ENCODE results near the gene TMEM204. TPM values are rescaled to one million over a fixed set of nuclear protein-coding genes. Genes with fewer than 3 reads are reported as not detected.

TMEM204 gene
- polyA plus RNA-seq, 4 donors: 1.6 to 23.8 (median 7.0) TPM

DNA sequence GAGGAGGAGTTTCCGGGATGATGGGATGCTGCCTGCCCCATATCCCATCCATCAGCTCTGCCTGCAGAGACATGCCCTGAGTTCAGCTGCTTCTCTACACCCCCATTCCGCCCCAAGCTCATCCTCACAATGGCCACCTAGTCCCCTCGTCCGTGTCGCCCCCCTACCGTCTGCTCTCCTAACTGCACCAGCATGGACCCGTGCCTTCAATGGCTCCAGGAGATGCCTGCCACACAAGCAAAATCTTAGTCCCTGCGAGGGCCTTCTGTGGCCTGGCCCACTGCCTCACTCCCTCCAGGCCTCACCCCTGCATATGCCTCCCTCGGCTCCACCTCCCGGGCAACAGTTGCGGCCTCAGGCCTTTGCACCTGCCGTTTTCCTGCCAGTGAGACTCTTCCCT is 42.1 kb upstream of the TMEM204 start:
- Histone ChIP-seq H3K27ac (ENCODE audit: low read depth in 1 of 3, low read length in 2 of 3) (no peak overlapping the region), H3K4me3 (ENCODE audit: low read depth in 1 of 3, low read length in 3 of 3) (no peak overlapping the region), H3K9me3 (ENCODE audit: control insufficient read depth in 2 of 2, insufficient read depth in 1 of 2, low read depth in 1 of 2, low read length in 1 of 2) (no peaks in the 10 kb centered on the region), H3K27me3 (ENCODE audit: control insufficient read depth in 3 of 3, insufficient read depth in 3 of 3, low read length in 3 of 3) (no peaks in the 10 kb centered on the region), H3K4me1 (ENCODE audit: control insufficient read depth in 3 of 3, insufficient read depth in 2 of 3, low read depth in 1 of 3, low read length in 2 of 3) (peaks cover 0 to 19% (median 0%) of the 10 kb centered on the region in 3 donors), H3K36me3 (ENCODE audit: control insufficient read depth in 3 of 3, insufficient read depth in 2 of 3, low read depth in 1 of 3, low read length in 3 of 3) (peaks cover 0 to 22% (median 0%) of the 10 kb centered on the region in 3 donors)
- DNase-seq: no peak
- FAIRE-seq: no peak
- 80 to 86% (median 81%) methylated on average over 12 of the region's 12 CpGs for WGBS, 3 donors

- Histone ChIP-seq H3K36me3 (ENCODE audit: control insufficient read depth in 3 of 3, insufficient read depth in 2 of 3, low read depth in 1 of 3, low read length in 3 of 3) (peaks cover 0 to 32% (median 3%) of the 10 kb centered on the region in 3 donors), H3K4me1 (ENCODE audit: control insufficient read depth in 3 of 3, insufficient read depth in 2 of 3, low read depth in 1 of 3, low read length in 2 of 3) (peaks cover 0 to 19% (median 0%) of the 10 kb centered on the region in 3 donors), H3K27me3 (ENCODE audit: control insufficient read depth in 3 of 3, insufficient read depth in 3 of 3, low read length in 3 of 3) (no peaks in the 10 kb centered on the region), H3K4me3 (ENCODE audit: low read depth in 1 of 3, low read length in 3 of 3) (peak overlapping the region in 2 of 3 donors; percentile 78 to 79), H3K27ac (ENCODE audit: low read depth in 1 of 3, low read length in 2 of 3) (peak overlapping the region; percentile 61 to 95 (median 84)), H3K9me3 (ENCODE audit: control insufficient read depth in 2 of 2, insufficient read depth in 1 of 2, low read depth in 1 of 2, low read length in 1 of 2) (no peaks in the 10 kb centered on the region)
- DNase-seq: no peak
- FAIRE-seq: no peak
- 81 to 86% (median 81%) methylated on average over 23 of the region's 23 CpGs for WGBS, 3 donors
Observed at GRCh38 chr16:1492082-1492922, 41.2 kb upstream of the TMEM204 start.

GRCh38 chr16:1492923-1493745 is 40.3 kb upstream of the TMEM204 start, which contains the start of gene TELO2:
Gene TELO2, plus strand, starts transcription at chr16:1493360. Its CDS starts 922 bp downstream, at chr16:1494282.
- H3K4me1 ChIP-seq (ENCODE audit: control insufficient read depth in 3 of 3, insufficient read depth in 2 of 3, low read depth in 1 of 3, low read length in 2 of 3): peaks cover 0 to 19% (median 0%) of the 10 kb centered on the region in 3 donors
- H3K27me3 ChIP-seq (ENCODE audit: control insufficient read depth in 3 of 3, insufficient read depth in 3 of 3, low read length in 3 of 3): no peaks in the 10 kb centered on the region
- peak within 1 kb of the TSS; percentile 61 to 95 (median 84) for H3K27ac ChIP-seq (ENCODE audit: low read depth in 1 of 3, low read length in 2 of 3)
- H3K9me3 ChIP-seq (ENCODE audit: control insufficient read depth in 2 of 2, insufficient read depth in 1 of 2, low read depth in 1 of 2, low read length in 1 of 2): no peaks in the 10 kb centered on the region
- peaks cover 0 to 38% (median 3%) of the 10 kb centered on the region in 3 donors for H3K36me3 ChIP-seq (ENCODE audit: control insufficient read depth in 3 of 3, insufficient read depth in 2 of 3, low read depth in 1 of 3, low read length in 3 of 3)
- H3K4me3 ChIP-seq (ENCODE audit: low read depth in 1 of 3, low read length in 3 of 3): peak within 1 kb of the TSS; percentile 78 to 80 (median 79)
- WGBS, 3 donors: 0 to 1% (median 1%) methylated on average over 53 to 89 of the region's 89 CpGs
- DNase-seq (peak; percentile 83 to 93), FAIRE-seq (no peak)

DNA sequence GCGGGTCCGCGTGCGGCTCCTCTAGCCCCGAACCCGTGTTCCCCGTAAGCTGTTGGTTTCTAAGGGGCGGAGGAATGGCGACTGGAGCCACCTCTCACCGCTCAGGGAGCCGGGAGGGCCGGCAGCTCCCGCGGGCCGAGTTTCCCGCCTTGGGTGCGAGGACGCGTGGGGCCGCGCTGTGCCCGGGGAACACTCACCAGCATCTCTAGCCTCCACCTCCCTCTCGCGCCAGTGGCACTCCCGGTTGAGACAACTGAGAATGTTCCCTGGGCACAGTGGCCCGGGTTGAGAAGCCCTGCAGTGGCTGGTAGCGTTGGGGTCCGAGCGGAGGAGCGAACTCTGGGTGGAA is 39.7 kb upstream of the TMEM204 start:
- peak overlapping the region; percentile 78 to 80 (median 79) for H3K4me3 ChIP-seq (ENCODE audit: low read depth in 1 of 3, low read length in 3 of 3)
- H3K9me3 ChIP-seq (ENCODE audit: control insufficient read depth in 2 of 2, insufficient read depth in 1 of 2, low read depth in 1 of 2, low read length in 1 of 2): no peaks in the 10 kb centered on the region
- DNase-seq (peak in 1 of 2 donors; percentile 9), FAIRE-seq (no peak)
- peaks cover 0 to 44% (median 3%) of the 10 kb centered on the region in 3 donors for H3K36me3 ChIP-seq (ENCODE audit: control insufficient read depth in 3 of 3, insufficient read depth in 2 of 3, low read depth in 1 of 3, low read length in 3 of 3)
- 1% methylated on average over 10 to 30 of the region's 30 CpGs for WGBS, 3 donors
- H3K27ac ChIP-seq (ENCODE audit: low read depth in 1 of 3, low read length in 2 of 3): peak overlapping the region in 1 of 3 donors; percentile 77
- peaks cover 0 to 19% (median 0%) of the 10 kb centered on the region in 3 donors for H3K4me1 ChIP-seq (ENCODE audit: control insufficient read depth in 3 of 3, insufficient read depth in 2 of 3, low read depth in 1 of 3, low read length in 2 of 3)
- H3K27me3 ChIP-seq (ENCODE audit: control insufficient read depth in 3 of 3, insufficient read depth in 3 of 3, low read length in 3 of 3): no peaks in the 10 kb centered on the region

DNA sequence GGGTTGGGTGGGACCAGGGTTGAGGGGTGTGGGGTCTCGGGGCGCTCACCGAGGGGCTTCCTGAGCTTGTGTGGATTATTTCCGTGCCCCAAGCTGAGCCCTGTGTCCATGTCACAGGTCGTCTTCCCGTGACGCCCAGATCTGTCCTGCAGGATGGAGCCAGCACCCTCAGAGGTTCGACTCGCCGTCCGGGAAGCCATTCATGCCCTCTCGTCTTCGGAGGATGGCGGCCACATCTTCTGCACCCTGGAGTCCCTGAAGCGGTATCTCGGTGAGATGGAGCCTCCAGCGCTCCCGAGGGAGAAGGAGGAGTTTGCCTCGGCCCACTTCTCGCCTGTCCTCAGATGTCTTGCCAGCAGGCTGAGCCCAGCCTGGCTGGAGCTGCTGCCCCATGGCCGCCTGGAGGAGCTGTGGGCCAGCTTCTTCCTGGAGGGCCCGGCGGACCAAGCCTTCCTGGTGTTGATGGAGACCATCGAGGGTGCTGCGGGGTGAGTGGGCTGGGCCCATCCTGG is 39.3 kb upstream of the TMEM204 start:
- H3K27ac ChIP-seq (ENCODE audit: low read depth in 1 of 3, low read length in 2 of 3): no peak overlapping the region
- H3K4me1 ChIP-seq (ENCODE audit: control insufficient read depth in 3 of 3, insufficient read depth in 2 of 3, low read depth in 1 of 3, low read length in 2 of 3): peaks cover 0 to 19% (median 0%) of the 10 kb centered on the region in 3 donors
- peak overlapping the region in 2 of 3 donors; percentile 78 to 79 for H3K4me3 ChIP-seq (ENCODE audit: low read depth in 1 of 3, low read length in 3 of 3)
- DNase-seq (peak; percentile 13 to 32), FAIRE-seq (no peak)
- no peaks in the 10 kb centered on the region for H3K9me3 ChIP-seq (ENCODE audit: control insufficient read depth in 2 of 2, insufficient read depth in 1 of 2, low read depth in 1 of 2, low read length in 1 of 2)
- H3K36me3 ChIP-seq (ENCODE audit: control insufficient read depth in 3 of 3, insufficient read depth in 2 of 3, low read depth in 1 of 3, low read length in 3 of 3): peaks cover under 1 to 49% (median 3%) of the 10 kb centered on the region in 3 donors
- no peaks in the 10 kb centered on the region for H3K27me3 ChIP-seq (ENCODE audit: control insufficient read depth in 3 of 3, insufficient read depth in 3 of 3, low read length in 3 of 3)
- 28 to 32% (median 30%) methylated on average over 23 to 25 of the region's 25 CpGs for WGBS, 3 donors

DNA sequence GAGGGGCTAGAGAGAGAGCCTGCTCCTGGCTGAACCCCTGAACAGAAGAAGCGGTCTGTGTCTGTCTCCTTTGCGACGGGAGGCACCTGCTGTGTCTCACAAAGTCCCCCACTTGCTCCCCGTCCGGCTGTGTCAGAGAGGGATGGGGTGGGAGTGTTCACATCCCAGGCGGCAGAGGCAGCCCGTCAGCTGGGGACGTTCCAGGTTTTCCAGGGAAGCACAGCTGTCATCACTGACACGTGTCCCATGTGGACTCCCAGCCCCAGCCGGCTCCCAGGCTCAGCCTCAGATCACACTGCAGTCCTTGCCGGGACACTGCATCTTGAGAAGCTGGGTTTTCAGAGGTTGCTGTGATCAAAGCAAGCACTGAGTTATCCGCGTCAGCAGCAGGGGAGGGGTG is 38.8 kb upstream of the TMEM204 start:
- no peaks in the 10 kb centered on the region for H3K27me3 ChIP-seq (ENCODE audit: control insufficient read depth in 3 of 3, insufficient read depth in 3 of 3, low read length in 3 of 3)
- peaks cover 2 to 54% (median 6%) of the 10 kb centered on the region in 3 donors for H3K36me3 ChIP-seq (ENCODE audit: control insufficient read depth in 3 of 3, insufficient read depth in 2 of 3, low read depth in 1 of 3, low read length in 3 of 3)
- WGBS, 3 donors: 73 to 92% (median 85%) methylated on average over 13 of the region's 13 CpGs
- no peak for FAIRE-seq
- no peak overlapping the region for H3K4me3 ChIP-seq (ENCODE audit: low read depth in 1 of 3, low read length in 3 of 3)
- H3K27ac ChIP-seq (ENCODE audit: low read depth in 1 of 3, low read length in 2 of 3): no peak overlapping the region
- no peak for DNase-seq
- peaks cover 0 to 19% (median 0%) of the 10 kb centered on the region in 3 donors for H3K4me1 ChIP-seq (ENCODE audit: control insufficient read depth in 3 of 3, insufficient read depth in 2 of 3, low read depth in 1 of 3, low read length in 2 of 3)
- H3K9me3 ChIP-seq (ENCODE audit: control insufficient read depth in 2 of 2, insufficient read depth in 1 of 2, low read depth in 1 of 2, low read length in 1 of 2): no peaks in the 10 kb centered on the region

DNA sequence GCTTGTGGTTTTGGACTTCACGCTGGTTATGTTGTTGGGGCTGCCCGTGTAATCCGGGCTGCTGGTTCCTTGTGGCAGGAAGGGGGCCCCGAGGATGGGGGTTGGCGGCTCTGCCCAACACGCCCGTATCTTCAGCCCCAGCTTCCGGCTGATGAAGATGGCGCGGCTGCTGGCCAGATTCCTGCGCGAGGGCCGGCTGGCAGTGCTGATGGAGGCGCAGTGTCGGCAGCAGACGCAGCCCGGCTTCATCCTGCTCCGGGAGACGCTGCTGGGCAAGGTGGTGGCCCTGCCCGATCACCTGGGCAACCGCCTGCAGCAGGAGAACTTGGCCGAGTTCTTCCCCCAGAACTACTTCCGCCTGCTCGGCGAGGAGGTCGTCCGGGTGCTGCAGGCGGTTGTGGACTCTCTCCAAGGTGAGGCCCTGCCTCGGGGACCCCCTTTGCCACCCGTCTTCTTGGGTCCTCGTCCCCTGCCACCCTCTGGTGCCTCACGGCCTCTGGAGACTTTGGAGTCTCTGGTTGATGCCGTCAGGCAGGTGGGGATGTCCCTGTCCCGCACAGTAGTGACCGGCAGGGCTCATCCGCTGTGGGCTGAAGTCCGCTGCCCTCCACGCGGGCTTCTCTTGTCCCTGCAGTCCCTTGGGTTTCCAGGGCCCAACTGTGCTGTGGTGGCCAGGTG is 38.1 kb upstream of the TMEM204 start:
- H3K27ac ChIP-seq (ENCODE audit: low read depth in 1 of 3, low read length in 2 of 3): no peak overlapping the region
- no peaks in the 10 kb centered on the region for H3K27me3 ChIP-seq (ENCODE audit: control insufficient read depth in 3 of 3, insufficient read depth in 3 of 3, low read length in 3 of 3)
- no peak overlapping the region for H3K4me3 ChIP-seq (ENCODE audit: low read depth in 1 of 3, low read length in 3 of 3)
- H3K36me3 ChIP-seq (ENCODE audit: control insufficient read depth in 3 of 3, insufficient read depth in 2 of 3, low read depth in 1 of 3, low read length in 3 of 3): peaks cover 2 to 60% (median 6%) of the 10 kb centered on the region in 3 donors
- FAIRE-seq (no peak), DNase-seq (no peak)
- peaks cover 0 to 19% (median 0%) of the 10 kb centered on the region in 3 donors for H3K4me1 ChIP-seq (ENCODE audit: control insufficient read depth in 3 of 3, insufficient read depth in 2 of 3, low read depth in 1 of 3, low read length in 2 of 3)
- no peaks in the 10 kb centered on the region for H3K9me3 ChIP-seq (ENCODE audit: control insufficient read depth in 2 of 2, insufficient read depth in 1 of 2, low read depth in 1 of 2, low read length in 1 of 2)
- 94 to 98% (median 94%) methylated on average over 39 of the region's 39 CpGs for WGBS, 3 donors

Measured in small intestine (tissue), 7 donors.